Fibroblast of villous mesenchyme (primary cell): ENCODE results near the gene KRT27. TPM values are rescaled to one million over a fixed set of nuclear protein-coding genes. Genes with fewer than 3 reads are reported as not detected.
"Not testable (repeated sequence)": the region's sequence is repeated elsewhere in the genome, so short reads cannot be mapped to it uniquely, and the experiment has no call there.

Experiments
- DNase-seq: peaks from one replicate; pipeline ENCODE4 v3.0.0-alpha.2; 2010; ENCODE audit warnings: low read depth
- H3K4me3 ChIP-seq: 2 replicates; pipeline ENCODE4 v1.5.1; 2011; ENCODE audit warnings: low read depth, mild to moderate bottlenecking, low read length
- CTCF ChIP-seq: IDR thresholded peaks from 2 replicates; pipeline ENCODE4 v1.5.1; 2012; ENCODE audit warnings: low read depth, mild to moderate bottlenecking, low read length; ENCODE audit not compliant: insufficient read depth
- total RNA-seq: library from RNA; depleted of rRNA; stranded (reverse); fragments of >200 nt; gene quantifications from 2 replicates; pipeline ENCODE4 v1.2.3, GENCODE V29; 2012

KRT27 gene
- total RNA-seq, 1 donor = not detected

GRCh38 chr17:40760105-40761016 lies 22.0 kb downstream of the KRT27 start:
- DNase-seq = no peak
- H3K4me3 ChIP-seq = no peak overlapping the region
- TF ChIP-seq CTCF = no peak

GRCh38 chr17:40755231-40755630 lies 27.1 kb downstream of the KRT27 start, which contains the start of gene KRT25:
Gene KRT25 (minus strand): TSS chr17:40755331. CDS start chr17:40755271, 60 bp downstream.
- no peak for DNase-seq
- no peak within 1 kb of the TSS for H3K4me3 ChIP-seq
- no peak for TF ChIP-seq CTCF

GRCh38 chr17:40753804-40754203 lies 28.5 kb downstream of the KRT27 start:
- DNase-seq = no peak
- no peak for TF ChIP-seq CTCF
- no peak overlapping the region for H3K4me3 ChIP-seq

GRCh38 chr17:40751065-40751464 lies 31.3 kb downstream of the KRT27 start:
- DNase-seq = no peak
- TF ChIP-seq CTCF = no peak
- H3K4me3 ChIP-seq = no peak overlapping the region

GRCh38 chr17:40750391-40750790 lies 32.0 kb downstream of the KRT27 start:
- H3K4me3 ChIP-seq = no peak overlapping the region
- no peak for TF ChIP-seq CTCF
- DNase-seq = no peak

GRCh38 chr17:40748666-40749065 lies 33.7 kb downstream of the KRT27 start:
- not testable (repeated sequence) for DNase-seq, H3K4me3 ChIP-seq

GRCh38 chr17:40738553-40738952 lies 43.8 kb downstream of the KRT27 start:
- no peak for DNase-seq
- no peak for TF ChIP-seq CTCF
- no peak overlapping the region for H3K4me3 ChIP-seq
